Activated CD4-positive, alpha-beta T cell treated with anti-CD3 and anti-CD28 coated beads, Interleukin-2, amount 50 U/mL, for 24 hours (primary cell): Measurements from ENCODE around the gene SNRK.
A peak's percentile ranks its signal among the peaks of the same experiment; 100 is the strongest.

Experiments used
- DNase-seq, 2 donors: peaks; one replicate each; pipeline ENCODE4 v3.0.0-alpha.2; 2020; ENCODE audit warnings: low read depth in 1 of 2, low spot score in 1 of 2

The SNRK gene

DNA sequence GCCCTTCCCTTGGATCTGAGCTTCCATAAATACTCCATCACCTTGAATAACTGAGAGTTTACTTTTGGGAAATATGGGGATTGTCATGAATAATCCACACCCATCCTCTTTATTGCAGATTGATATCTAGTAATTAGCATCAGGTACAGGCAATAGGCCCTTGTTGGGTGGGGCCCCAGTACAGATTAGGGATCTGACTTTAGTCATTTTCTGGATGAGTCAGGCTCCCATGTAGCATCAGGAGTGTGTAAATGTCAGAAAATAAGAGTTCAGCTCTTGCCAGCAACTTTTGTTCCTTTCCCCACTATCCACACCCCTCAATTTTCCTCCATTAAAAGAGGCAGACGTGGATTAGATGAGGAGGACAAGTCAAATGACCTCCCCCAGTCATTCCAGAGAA, 17.7 kb upstream of the SNRK start:
- DNase-seq, result no peak

GRCh38 chr3:43270078-43270477, 16.3 kb upstream of the SNRK start:
- DNase-seq, result no peak

DNA sequence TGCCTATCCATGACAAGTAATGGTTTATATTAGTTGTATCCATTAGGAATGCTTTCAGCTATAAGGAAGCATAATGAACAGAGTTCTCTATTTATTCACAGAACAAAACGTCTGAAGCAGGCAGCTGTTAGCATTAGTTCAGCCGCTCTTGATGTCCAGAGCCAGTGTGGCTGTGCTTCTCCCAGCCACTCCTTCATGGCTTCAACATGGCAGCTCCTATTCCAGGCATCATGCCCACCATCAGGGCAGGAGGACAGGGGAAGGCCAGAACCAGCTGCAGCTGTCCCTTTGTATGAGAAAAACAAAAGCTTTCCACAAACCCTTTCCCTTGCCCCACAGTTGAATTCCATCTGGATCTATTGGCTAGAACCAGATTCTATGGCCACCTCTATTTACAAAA, 12.9 kb upstream of the SNRK start:
- no peak for DNase-seq

DNA sequence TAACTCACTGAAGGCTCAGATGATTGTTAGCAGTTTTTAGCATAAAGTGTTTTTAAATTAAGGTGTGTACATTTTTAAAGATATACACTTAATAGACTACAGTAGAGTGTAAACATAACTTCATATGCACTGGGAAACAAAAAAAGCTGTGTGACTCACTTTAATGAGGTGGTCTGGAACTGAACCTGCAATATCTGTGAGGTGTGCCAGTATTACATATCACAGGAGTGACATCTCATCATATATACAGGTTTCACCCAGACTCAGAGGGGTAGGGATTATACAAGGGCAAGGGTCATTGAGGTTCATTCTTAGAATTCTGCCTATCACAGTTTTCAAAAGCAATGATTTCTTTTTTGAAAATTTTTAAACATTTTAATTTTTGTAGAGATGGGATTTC, 7.3 kb upstream of the SNRK start:
- DNase-seq, result no peak

DNA sequence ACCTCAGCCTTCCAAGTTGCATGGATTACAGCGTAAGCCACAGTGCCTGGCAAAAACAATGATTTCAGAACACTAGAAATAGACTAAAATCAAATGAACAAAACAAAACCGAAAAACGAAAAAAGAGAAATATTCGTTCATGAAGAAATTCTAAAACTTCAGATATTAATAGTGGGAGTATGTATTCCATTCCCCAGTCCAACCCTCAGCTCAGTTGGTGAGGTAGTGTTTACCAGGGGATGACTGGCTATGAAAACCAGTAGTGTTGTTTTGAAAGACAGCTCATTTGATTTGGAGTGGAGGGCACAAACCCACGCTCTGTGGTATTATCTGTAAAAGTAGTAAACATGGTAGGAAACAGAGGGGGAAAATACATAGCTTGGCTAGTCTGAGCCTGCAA, 6.8 kb upstream of the SNRK start:
- DNase-seq, result no peak

DNA sequence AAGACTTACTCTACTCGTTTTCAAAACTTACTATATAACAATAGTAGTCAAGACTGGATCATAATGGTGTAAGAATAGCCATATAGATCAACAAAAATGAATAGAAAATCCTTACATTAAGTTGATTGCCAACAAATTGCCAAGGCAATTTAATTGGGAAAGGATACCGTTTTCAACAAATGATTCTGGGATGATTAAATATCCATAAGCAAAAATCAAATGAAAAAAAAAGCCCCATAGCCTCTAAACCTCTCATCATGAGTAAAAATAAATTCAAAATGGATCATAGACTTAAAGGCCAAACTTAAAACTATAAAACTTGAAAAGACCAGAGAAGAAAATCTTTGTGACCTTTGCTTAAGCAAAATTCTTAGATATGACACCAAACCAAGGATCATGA, 5.3 kb upstream of the SNRK start:
- no peak for DNase-seq

- no peak for DNase-seq
These were observed 2.2 kb upstream of the SNRK start for GRCh38 chr3:43284171-43284570.

DNA sequence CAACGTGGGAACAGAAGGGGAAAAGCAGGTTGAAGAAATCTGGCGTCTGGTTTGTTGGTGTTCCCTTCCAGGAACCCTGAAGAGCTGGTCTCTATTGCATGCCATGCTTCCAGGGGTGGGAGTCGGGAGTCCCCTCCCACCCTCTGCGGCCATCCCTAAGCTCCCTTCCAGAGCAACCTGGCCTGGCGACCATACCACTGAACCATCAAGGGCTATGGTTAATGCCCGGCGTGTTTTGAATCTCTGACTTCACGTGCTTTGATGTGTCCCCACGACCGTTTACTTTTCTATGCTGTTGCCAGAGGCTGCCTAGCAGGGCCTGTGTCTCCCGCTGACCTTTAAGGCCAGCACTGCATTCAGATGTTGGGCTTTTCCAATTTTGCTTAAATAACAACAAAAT, 696 bp upstream of the SNRK start:
- DNase-seq, result no peak

GRCh38 chr3:43286841-43287499, 630 bp downstream of the SNRK start:
- DNase-seq, result no peak

GRCh38 chr3:43287500-43287873, 1.1 kb downstream of the SNRK start:
- DNase-seq, result no peak

DNA sequence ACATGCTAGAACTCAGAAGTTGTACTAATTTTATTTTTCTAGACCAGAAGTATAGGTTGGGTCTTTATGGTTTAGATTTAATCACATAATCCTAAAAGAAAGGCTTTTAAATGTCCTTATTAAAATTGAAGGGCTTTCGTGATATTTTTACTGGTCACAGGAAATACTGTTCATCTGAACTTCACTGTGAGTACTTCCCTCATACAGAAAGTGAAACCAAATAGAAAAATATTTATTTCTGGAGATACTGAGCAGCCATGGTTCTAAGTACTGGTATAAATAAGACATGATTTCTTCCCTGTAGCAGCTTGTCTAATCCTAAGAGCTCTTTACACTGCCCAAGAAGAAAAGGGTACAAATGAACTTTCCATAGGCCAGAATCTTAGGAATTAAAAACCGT, 2.0 kb downstream of the SNRK start:
- DNase-seq, result no peak

GRCh38 chr3:43288850-43289249, 2.5 kb downstream of the SNRK start:
- no peak for DNase-seq

DNA sequence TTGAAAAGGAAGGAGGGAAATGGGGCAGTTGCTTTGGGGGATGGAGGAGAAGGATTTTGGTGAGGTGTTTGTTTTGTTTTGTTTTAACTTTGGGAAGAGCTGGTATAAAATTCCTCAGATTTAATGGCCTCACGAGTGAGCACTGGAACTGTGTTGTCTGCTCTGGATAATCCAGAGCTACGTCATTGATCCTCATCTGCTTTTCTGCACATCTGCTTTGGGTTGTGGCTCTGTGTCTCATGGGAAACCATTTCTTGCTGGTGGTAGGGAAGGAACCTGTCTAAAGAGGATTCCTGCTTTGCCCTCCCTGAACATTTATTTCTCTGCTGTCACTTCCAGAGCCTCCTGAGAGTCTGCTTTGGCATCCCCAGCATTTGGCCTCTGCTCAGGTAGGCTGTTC, 3.1 kb downstream of the SNRK start:
- DNase-seq, result no peak

DNA sequence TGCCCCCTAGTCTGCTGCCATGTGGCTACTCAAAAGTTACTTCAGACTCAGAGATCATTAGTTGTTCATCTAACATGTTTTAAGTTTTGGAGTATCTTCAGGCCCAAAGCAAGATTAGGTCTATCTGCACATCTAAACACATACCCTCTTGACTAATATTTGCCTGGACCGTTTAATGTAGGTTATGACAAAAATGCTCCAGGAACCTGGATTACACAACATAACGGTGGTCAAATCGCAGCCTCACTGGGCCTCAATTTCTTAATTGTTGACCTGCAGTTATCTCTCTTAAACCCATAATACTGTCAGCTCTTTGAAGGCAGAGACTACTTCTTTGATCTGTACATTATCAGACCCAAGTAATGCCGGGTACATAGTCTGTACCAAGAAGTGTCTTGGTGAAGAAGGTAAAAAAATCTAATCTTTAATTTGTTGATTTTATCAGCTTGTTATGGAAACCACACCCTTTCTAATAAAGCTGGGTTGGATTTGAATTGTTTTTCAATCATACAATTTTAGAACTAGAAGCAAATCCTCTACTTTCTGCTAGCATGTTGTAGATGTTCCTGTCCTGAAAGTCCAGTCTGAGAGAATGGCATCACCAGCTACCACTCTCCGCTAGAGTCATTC, 3.6 kb downstream of the SNRK start:
- DNase-seq, result no peak

- no peak for DNase-seq
These were observed 4.6 kb downstream of the SNRK start for GRCh38 chr3:43290956-43291355.

DNA sequence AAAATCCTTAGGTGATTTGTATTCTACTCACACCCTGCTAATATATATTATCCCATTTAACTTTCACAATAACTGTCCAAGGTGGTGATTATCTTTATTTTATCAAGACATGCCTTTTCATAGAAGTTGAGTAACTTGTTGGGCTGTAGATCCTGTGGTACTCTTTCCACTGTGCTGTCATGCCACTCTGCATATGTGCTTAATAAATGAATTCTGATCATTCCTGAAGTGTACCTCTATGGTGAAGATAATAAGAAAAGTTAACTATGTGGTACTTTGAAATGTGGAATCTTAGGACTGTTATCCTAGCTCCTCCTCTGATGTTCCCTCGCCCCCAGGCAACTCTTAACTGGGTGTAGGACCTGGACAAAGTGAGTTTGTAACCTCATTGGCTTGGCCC, 5.2 kb downstream of the SNRK start:
- DNase-seq, result no peak

- DNase-seq, result no peak
These were observed 8.6 kb downstream of the SNRK start for GRCh38 chr3:43294975-43295374.

- DNase-seq, result peak in 1 of 2 donors; percentile 48
These were observed 10.2 kb downstream of the SNRK start for GRCh38 chr3:43296565-43296964.

GRCh38 chr3:43298292-43298691, 12.0 kb downstream of the SNRK start:
- DNase-seq, result no peak

GRCh38 chr3:43298761-43299160, 12.4 kb downstream of the SNRK start:
- no peak for DNase-seq

- no peak for DNase-seq
These were observed 16.0 kb downstream of the SNRK start for GRCh38 chr3:43302116-43302880.

DNA sequence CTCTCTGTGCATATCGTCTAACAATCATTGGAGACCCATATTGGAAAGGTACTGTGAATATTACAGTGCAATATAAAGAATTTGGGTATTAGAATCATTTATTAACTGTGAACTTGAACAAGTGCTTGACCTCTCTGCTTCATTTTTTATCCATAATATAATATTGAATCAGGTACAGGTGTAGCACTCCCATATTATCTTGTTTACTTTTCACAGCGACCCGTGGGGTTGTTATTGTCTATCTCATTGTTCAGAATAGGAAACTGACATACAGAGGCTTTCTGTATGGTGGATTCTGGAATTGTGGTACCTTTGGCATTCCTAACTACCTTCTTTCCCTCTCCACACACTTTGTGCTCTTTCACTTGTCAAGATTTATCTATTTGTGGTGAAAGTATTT, 17.8 kb downstream of the SNRK start:
- DNase-seq, result no peak

DNA sequence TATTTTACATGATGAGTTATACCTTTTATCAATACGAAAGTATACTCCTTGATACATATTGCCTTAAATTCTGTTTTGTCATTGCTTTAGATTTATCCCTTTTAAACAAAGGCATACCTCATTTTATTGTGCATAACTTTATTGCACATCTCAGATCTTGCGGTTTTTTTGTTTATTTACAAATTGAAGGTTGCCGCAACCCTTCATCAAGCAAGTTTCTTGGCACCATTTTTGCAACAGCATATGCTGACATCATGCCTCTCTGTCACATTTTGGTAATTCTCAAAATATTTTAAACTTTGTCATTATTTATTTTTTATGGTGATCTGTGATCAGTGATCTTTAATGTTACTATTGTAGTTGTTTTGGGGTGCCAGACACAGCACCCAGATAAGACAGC, 20.9 kb downstream of the SNRK start:
- no peak for DNase-seq
